T47D (cell line): ENCODE data around the gene C22orf39.

Source experiments
- DNase-seq, 2 experiments: peaks; one replicate each; pipeline versions ENCODE4 v3.0.0 to v3.0.0-alpha.2; 2011 to 2012; ENCODE audit warnings: low read depth in 1 of 2, low spot score in 1 of 2
- JUND ChIP-seq: IDR thresholded peaks from 2 replicates; pipeline ENCODE4 v1.6.1; 2012; ENCODE audit warnings: low read depth
- in situ Hi-C: cut with HindIII; loops from 2 replicates; pipeline ENCODE4 v1.10.0; 2016; ENCODE audit warnings: low sequenced_read_pairs, low pct_unique_long_range_greater_than_20kb

C22orf39 gene, protein sequence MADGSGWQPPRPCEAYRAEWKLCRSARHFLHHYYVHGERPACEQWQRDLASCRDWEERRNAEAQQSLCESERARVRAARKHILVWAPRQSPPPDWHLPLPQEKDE

DNA sequence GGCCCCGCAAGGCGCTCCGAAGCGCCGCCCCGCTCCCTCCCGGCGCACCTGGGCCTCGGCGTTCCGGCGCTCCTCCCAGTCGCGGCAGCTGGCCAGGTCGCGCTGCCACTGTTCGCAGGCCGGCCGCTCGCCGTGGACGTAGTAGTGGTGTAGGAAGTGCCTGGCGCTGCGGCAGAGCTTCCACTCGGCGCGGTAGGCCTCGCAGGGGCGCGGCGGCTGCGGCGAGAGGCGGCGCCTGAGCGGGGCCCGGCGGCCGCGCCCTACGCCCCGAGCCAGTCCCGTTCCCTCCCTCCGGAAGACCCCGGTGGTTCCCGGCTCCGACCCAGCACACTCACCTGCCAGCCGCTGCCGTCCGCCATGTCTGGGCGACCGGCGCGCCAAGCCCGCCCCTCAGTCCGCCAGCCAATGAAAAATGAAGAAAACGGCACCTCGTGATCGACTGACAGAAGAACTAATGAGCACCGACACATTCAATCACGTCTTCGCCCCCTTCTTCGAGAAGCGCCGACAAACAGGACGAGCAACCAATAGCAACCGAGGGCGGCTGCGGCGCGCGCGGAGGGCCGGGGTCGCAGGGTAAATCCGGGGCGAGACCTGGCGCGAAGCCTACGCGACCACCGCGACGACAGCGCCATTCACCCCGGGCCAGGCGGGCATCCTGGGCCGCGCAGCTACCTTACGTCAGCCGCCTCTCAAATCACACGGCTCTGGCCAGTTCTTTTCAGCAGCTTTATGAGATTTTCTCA, at the start of gene C22orf39:
Gene C22orf39, minus strand, starts transcription at position 382 of the 746 bp plus-strand sequence. Its CDS starts 23 bp downstream, at position 359.
- peak; percentile 94 to 97 for DNase-seq
- in situ Hi-C loops: no loop called here
- TF ChIP-seq JUND: no peak

GRCh38 chr22:19497245-19497644, 49.7 kb upstream of the C22orf39 start:
- in situ Hi-C loops: no loop called here

GRCh38 chr22:19496324-19496630, 48.8 kb upstream of the C22orf39 start:
- in situ Hi-C loops: no loop called here
- TF ChIP-seq JUND: no peak
- no peak for DNase-seq

More at GRCh38 chr22:19497245-19497644, 49.7 kb upstream of the C22orf39 start:
- no peak for TF ChIP-seq JUND
- DNase-seq: no peak

DNA sequence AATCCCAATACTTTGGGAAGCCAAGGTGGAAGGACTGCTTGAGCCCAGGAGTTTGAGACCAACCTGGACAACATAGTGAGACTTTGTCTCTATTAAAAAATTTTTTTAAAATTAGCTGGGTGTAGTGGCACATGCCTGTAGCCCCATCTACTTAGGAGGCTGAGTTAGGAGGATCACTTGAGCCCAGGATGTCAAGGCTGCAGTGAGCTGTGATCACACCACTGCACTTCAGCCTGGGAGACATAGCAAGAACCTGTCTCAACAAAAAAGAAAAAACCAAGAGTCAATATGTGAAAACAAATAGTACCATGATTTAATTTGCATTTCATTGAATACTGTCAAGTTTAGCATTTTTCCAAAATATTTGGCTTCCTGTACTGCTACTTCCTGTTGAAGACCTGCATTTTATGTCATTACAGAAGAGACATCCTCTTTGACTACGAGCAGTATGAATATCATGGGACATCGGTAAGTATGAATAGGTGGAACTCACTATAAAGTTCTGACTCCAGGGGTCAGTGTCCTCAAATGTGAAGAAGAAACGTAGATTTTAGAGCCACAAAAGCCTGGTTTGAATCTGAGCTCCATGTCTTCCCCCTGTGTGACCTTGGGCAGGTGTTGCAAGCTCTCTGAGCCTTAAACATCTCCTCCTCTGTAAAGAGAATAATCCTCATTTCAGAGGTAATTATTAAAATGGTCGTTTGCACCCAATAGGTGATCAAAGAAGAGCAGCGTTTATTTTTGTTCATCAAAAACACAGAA, 48.2 kb upstream of the C22orf39 start:
- DNase-seq: peak; percentile 3 to 56
- no peak for TF ChIP-seq JUND
- in situ Hi-C loops: no loop called here

GRCh38 chr22:19494676-19495173, 47.2 kb upstream of the C22orf39 start:
- DNase-seq: no peak
- no peak for TF ChIP-seq JUND
- in situ Hi-C loops: no loop called here

DNA sequence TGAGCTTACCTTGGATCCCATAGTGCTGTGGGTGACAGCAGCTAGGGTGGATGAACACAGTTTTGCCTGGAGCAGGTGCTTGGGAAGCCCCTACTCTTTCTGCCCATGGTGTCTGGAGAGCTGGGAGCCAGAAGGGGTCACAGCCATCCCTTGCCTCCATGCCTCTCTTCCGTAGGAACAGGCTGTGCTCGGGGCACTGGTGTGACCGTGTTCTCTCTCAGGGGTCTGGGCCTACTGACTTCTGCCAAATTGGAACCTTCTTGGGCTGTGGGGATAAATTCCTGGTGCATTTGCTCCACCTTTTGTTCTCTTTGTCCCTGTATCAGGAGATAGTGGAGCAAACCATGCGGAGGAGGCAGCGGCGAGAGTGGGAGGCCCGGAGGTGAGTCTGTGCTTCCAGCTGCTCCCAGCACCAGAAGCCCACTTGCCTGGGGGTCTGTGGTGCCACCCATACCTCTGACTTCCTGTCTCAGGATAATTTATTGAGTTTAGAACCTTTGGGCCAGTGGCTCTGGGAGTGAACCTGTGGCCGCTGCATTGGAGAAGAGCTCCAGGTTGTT, 46.6 kb upstream of the C22orf39 start:
- in situ Hi-C loops: no loop called here
- no peak for DNase-seq
- TF ChIP-seq JUND: no peak

DNA sequence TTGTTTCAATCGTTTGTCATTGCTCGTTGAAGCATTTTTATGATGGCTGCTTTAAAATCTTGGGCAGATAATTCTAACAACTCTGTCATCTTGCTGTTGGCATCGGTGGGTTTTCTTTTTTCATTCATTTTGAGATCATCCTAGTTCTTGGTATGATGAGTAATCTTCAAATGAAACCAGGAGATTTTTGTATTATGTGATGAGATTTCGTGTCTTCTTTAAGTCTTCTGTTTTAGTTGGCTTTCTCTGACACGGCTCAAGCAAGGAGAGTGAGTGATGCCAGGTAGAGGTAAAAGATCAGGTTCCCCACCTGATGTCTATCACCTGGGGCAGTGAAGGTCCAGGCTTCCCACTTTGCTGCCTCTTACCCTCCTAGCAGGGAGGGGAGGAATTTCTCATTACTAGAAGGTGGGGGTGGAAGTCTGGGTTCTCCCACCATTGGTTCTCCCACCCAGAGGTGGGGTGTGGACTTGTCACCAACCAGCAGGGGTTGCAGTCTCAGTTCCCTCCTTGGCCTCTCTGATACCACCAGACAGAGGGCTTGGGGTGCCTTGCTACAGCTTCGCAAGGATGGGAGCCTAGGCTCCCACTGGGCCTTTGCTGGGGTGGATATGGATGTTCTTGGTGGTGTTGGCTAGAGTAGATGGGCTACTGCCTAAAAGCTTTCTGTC, 45.1 kb upstream of the C22orf39 start:
- in situ Hi-C loops: no loop called here
- no peak for TF ChIP-seq JUND
- DNase-seq: no peak

DNA sequence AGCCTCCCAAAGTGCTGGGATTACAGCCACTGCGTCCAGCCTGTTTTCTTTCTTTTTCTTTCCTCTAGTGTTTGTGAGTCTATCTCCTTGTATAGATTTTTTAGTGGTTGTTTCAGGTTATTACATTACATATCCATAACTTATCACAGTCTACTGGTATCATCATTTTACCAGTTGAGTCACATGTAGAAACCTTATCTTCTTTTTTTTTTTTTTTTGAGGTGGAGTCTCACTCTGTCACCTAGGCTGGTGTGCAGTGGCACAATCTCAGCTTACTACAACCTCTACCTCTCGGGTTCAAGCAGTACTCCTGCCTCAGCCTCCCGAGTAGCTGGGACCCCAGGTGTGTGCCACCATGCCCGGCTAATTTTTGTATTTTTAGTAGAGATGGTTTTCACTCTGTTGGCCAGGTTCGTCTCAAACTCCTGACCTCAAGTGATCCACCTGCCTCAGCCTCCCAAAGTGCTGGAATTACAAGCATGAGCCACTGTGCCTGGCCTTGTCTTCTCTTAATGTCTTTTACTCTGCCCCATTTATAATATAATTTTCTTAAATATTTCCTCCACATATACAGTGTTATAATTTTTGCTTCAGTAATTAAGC, 43.2 kb upstream of the C22orf39 start:
- in situ Hi-C loops: no loop called here
- DNase-seq: no peak
- TF ChIP-seq JUND: no peak

- peak in 1 of 2 experiments; percentile 19 for DNase-seq
- in situ Hi-C loops: no loop called here
- no peak for TF ChIP-seq JUND
Observed at GRCh38 chr22:19488884-19489843, 41.7 kb upstream of the C22orf39 start.

GRCh38 chr22:19488285-19488684, 40.8 kb upstream of the C22orf39 start:
- no peak for DNase-seq
- in situ Hi-C loops: no loop called here
- TF ChIP-seq JUND: no peak
